HEK293 (cell line): Measurements from ENCODE around the gene TDRD10.

ENCODE experiments used
- CTCF ChIA-PET: fragments of 350-600 bp; formaldehyde crosslinking; extraction: SDS; loops from one replicate; lab custom pipeline; 2021; ENCODE audit warnings: antibody characterized with exemption; lab: Yijun Ruan, JAX
- POLR2A ChIA-PET: fragments of 300-600 bp; formaldehyde crosslinking; extraction: SDS; loops from one replicate; lab custom pipeline; 2020; ENCODE audit warnings: antibody characterized with exemption, inconsistent platforms; lab: Yijun Ruan, JAX
- H3K27ac ChIP-seq: fragments of 200-500 bp; sonication (Bioruptor generic); 2 replicates; pipeline ENCODE4 v1.5.1; 2014; ENCODE audit warnings: low read depth, low read length, control low read depth, inconsistent platforms; ENCODE audit errors: extremely low read depth
- H3K36me3 ChIP-seq, 2 experiments: fragments of 200-500 bp in 1 of 2; sonication (Bioruptor generic) in 1 of 2; 1 replicate in 1 of 2; 2 replicates in 1 of 2; pipeline ENCODE4 v1.5.1; 2014 to 2017; ENCODE audit warnings: inconsistent platforms in 2 of 2, low read length in 2 of 2; ENCODE audit not compliant: control insufficient read depth in 2 of 2, insufficient read depth in 1 of 2
- H3K4me1 ChIP-seq: fragments of 200-500 bp; sonication (Bioruptor generic); 2 replicates; pipeline ENCODE4 v1.5.1; 2014; ENCODE audit warnings: mild to moderate bottlenecking, low read length, inconsistent platforms; ENCODE audit not compliant: control insufficient read depth, insufficient read depth
- H3K4me3 ChIP-seq: 2 replicates; pipeline ENCODE4 v1.5.1; 2011; ENCODE audit warnings: low read depth, mild to moderate bottlenecking, control low read depth, low read length, moderate library complexity
- H3K9me3 ChIP-seq: fragments of 200-500 bp; sonication (Bioruptor generic); 2 replicates; pipeline ENCODE4 v1.5.1; 2014; ENCODE audit warnings: low read depth, low read length, inconsistent platforms; ENCODE audit not compliant: control insufficient read depth, insufficient read depth
- CTCF ChIP-seq: fragments of 450-650 bp; formaldehyde crosslinking; IDR thresholded peaks from 2 replicates; pipeline ENCODE4 v1.5.1; 2016; ENCODE audit warnings: missing biosample characterization, missing genetic modification characterization
- INSM2 ChIP-seq: fragments of 450-650 bp; formaldehyde crosslinking; IDR thresholded peaks from 2 replicates; pipeline ENCODE4 v1.5.1; 2016; ENCODE audit warnings: missing biosample characterization, missing genetic modification characterization
- KLF16 ChIP-seq: fragments of 450-650 bp; formaldehyde crosslinking; IDR thresholded peaks from 2 replicates; pipeline ENCODE4 v1.5.1; 2017; ENCODE audit warnings: missing biosample characterization, missing genetic modification characterization
- KLF8 ChIP-seq: fragments of 450-650 bp; formaldehyde crosslinking; IDR thresholded peaks from 2 replicates; pipeline ENCODE4 v1.5.1; 2016; ENCODE audit warnings: missing biosample characterization, missing genetic modification characterization
- MEIS1 ChIP-seq: sonication (generic); formaldehyde crosslinking; IDR thresholded peaks from 2 replicates; pipeline ENCODE4 v1.8.1; 2022; ENCODE audit warnings: missing genetic modification reagents, mild to moderate bottlenecking, borderline replicate concordance
- PRDM6 ChIP-seq: fragments of 450-650 bp; formaldehyde crosslinking; IDR thresholded peaks from 2 replicates; pipeline ENCODE4 v1.5.1; 2017; ENCODE audit warnings: missing biosample characterization, missing genetic modification characterization
- SP7 ChIP-seq: fragments of 450-650 bp; formaldehyde crosslinking; IDR thresholded peaks from 2 replicates; pipeline ENCODE4 v1.5.1; 2016; ENCODE audit warnings: missing biosample characterization, missing genetic modification characterization
- TRIM28 ChIP-seq: IDR thresholded peaks from 2 replicates; pipeline ENCODE4 v1.6.1; 2011; ENCODE audit warnings: low read length, control low read depth, borderline replicate concordance
- YY1 ChIP-seq: fragments of 450-650 bp; formaldehyde crosslinking; IDR thresholded peaks from 2 replicates; pipeline ENCODE4 v1.5.1; 2018; ENCODE audit warnings: missing biosample characterization, missing genetic modification characterization
- ZBTB49 ChIP-seq: fragments of 450-650 bp; formaldehyde crosslinking; IDR thresholded peaks from 2 replicates; pipeline ENCODE4 v1.5.1; 2016; ENCODE audit warnings: missing biosample characterization, missing genetic modification characterization, low read depth
- ZBTB7A ChIP-seq: fragments of 450-650 bp; formaldehyde crosslinking; IDR thresholded peaks from 2 replicates; pipeline ENCODE4 v1.5.1; 2016; ENCODE audit warnings: low read depth, missing biosample characterization, missing genetic modification characterization
- ZFP69B ChIP-seq: fragments of 450-650 bp; formaldehyde crosslinking; IDR thresholded peaks from 2 replicates; pipeline ENCODE4 v1.5.1; 2016; ENCODE audit warnings: missing biosample characterization, missing genetic modification characterization
- ZNF121 ChIP-seq: fragments of 450-650 bp; formaldehyde crosslinking; IDR thresholded peaks from 2 replicates; pipeline ENCODE4 v1.5.1; 2016; ENCODE audit warnings: missing biosample characterization, missing genetic modification characterization
- ZNF140 ChIP-seq: fragments of 450-650 bp; formaldehyde crosslinking; IDR thresholded peaks from 2 replicates; pipeline ENCODE4 v1.5.1; 2016; ENCODE audit warnings: missing biosample characterization, missing genetic modification characterization
- ZNF175 ChIP-seq: fragments of 450-650 bp; formaldehyde crosslinking; IDR thresholded peaks from 2 replicates; pipeline ENCODE4 v1.5.1; 2016; ENCODE audit warnings: missing biosample characterization, missing genetic modification characterization
- ZNF19 ChIP-seq: fragments of 450-650 bp; formaldehyde crosslinking; IDR thresholded peaks from 2 replicates; pipeline ENCODE4; 2016; ENCODE audit warnings: missing biosample characterization, missing genetic modification characterization, low read depth
- ZNF2 ChIP-seq: fragments of 450-650 bp; formaldehyde crosslinking; IDR thresholded peaks from 2 replicates; pipeline ENCODE4 v1.5.1; 2016; ENCODE audit warnings: missing biosample characterization, missing genetic modification characterization
- ZNF366 ChIP-seq: fragments of 450-650 bp; formaldehyde crosslinking; conservative IDR thresholded peaks from 2 replicates; pipeline ENCODE4 v1.5.1; 2016; ENCODE audit warnings: missing biosample characterization, missing genetic modification characterization
- ZNF449 ChIP-seq: fragments of 450-650 bp; formaldehyde crosslinking; IDR thresholded peaks from 2 replicates; pipeline ENCODE4 v1.5.1; 2017; ENCODE audit warnings: missing biosample characterization, mild to moderate bottlenecking, missing genetic modification characterization, moderate library complexity
- ZNF473 ChIP-seq: fragments of 450-650 bp; formaldehyde crosslinking; IDR thresholded peaks from 2 replicates; pipeline ENCODE4 v1.5.1; 2017; ENCODE audit warnings: missing biosample characterization, missing genetic modification characterization
- ZNF571 ChIP-seq: fragments of 450-650 bp; formaldehyde crosslinking; IDR thresholded peaks from 2 replicates; pipeline ENCODE4 v1.5.0; 2017; ENCODE audit warnings: missing biosample characterization, missing genetic modification characterization
- ZNF600 ChIP-seq: fragments of 450-650 bp; formaldehyde crosslinking; IDR thresholded peaks from 2 replicates; pipeline ENCODE4 v1.5.1; 2016; ENCODE audit warnings: missing biosample characterization, missing genetic modification characterization
- ZNF610 ChIP-seq: fragments of 450-650 bp; formaldehyde crosslinking; IDR thresholded peaks from 2 replicates; pipeline ENCODE4 v1.5.1; 2016; ENCODE audit warnings: missing biosample characterization, missing genetic modification characterization, borderline replicate concordance
- ZNF660 ChIP-seq: fragments of 450-650 bp; IDR thresholded peaks from 2 replicates; pipeline ENCODE4 v1.5.1; 2018; ENCODE audit warnings: missing biosample characterization, mild to moderate bottlenecking, missing genetic modification characterization
- ZNF670 ChIP-seq: fragments of 450-650 bp; formaldehyde crosslinking; IDR thresholded peaks from 2 replicates; pipeline ENCODE4 v1.5.1; 2016; ENCODE audit warnings: missing biosample characterization, missing genetic modification characterization, low read depth
- ZNF776 ChIP-seq: fragments of 450-650 bp; formaldehyde crosslinking; IDR thresholded peaks from 2 replicates; pipeline ENCODE4 v1.5.0; 2017; ENCODE audit warnings: missing biosample characterization, missing genetic modification characterization, borderline replicate concordance

TDRD10 gene

GRCh38 chr1:154478639-154479038, 23.4 kb upstream of the TDRD10 start:
- no peaks in the 10 kb centered on the region for H3K4me1 ChIP-seq
- CTCF ChIA-PET: interaction anchor here (0.7 to 11.0 kb wide), 18 partner anchors 19 to 602 kb away, joined by 3 to 205 read pairs (median 4); partner anchors contain the start of genes EFNA3 and IL6R
- no peaks in the 10 kb centered on the region for H3K36me3 ChIP-seq
- no peak overlapping the region for H3K27ac ChIP-seq
- no peaks in the 10 kb centered on the region for H3K9me3 ChIP-seq
- POLR2A ChIA-PET: interaction anchor here (1.8 kb wide), 1 partner anchor 68 kb away, joined by 4 read pairs; no protein-coding TSS in a partner anchor
- TF ChIP-seq ZFP69B (tag by site-specific recombination): no peak
- TF ChIP-seq KLF16: no peak
- TF ChIP-seq ZNF610 (tag by site-specific recombination): no peak
- TF ChIP-seq ZNF776 (tag by site-specific recombination): no peak
- TF ChIP-seq CTCF (tag by site-specific recombination): no peak
- no peak for TF ChIP-seq PRDM6
- no peak for TF ChIP-seq YY1 (tag by site-specific recombination)
- TF ChIP-seq ZNF140 (tag by site-specific recombination): no peak
- TF ChIP-seq ZNF670 (tag by site-specific recombination): no peak
- TF ChIP-seq ZNF175 (tag by site-specific recombination): no peak
- TF ChIP-seq ZBTB49 (tag by site-specific recombination): no peak
- no peak for TF ChIP-seq ZNF19 (tag by site-specific recombination)
- no peak for TF ChIP-seq MEIS1 (CRISPR knock-in tag)
- no peak for TF ChIP-seq INSM2 (tag by site-specific recombination)
- no peak for TF ChIP-seq ZBTB7A (tag by site-specific recombination)
- TF ChIP-seq, all 188 proteins: peak for 0
- no peak overlapping the region for H3K4me3 ChIP-seq

- POLR2A ChIA-PET: interaction anchor here (0.6 to 1.8 kb wide), 2 partner anchors 67 to 131 kb away, joined by 4 to 9 read pairs; no protein-coding TSS in a partner anchor
- H3K9me3 ChIP-seq: no peaks in the 10 kb centered on the region
- H3K4me1 ChIP-seq: peaks cover 3% of the 10 kb centered on the region; the same call in 1 of the 2 replicates
- H3K27ac ChIP-seq: no peak overlapping the region
- H3K4me3 ChIP-seq: no peak overlapping the region
- H3K36me3 ChIP-seq: no peaks in the 10 kb centered on the region
- CTCF ChIA-PET: interaction anchor here (0.5 to 11.0 kb wide), 40 partner anchors 10 to 794 kb away, joined by 3 to 205 read pairs (median 4); partner anchors contain the start of genes EFNA3, IL6R and PMVK
- TF ChIP-seq TRIM28: 0 out of 2 replicates have a peak, but pooled peaks have one; percentile 36
- TF ChIP-seq ZNF121 (tag by site-specific recombination): peak; percentile 50; the same call in 1 of the 2 replicates
- peak; percentile 49; the same call in 1 of the 2 replicates for TF ChIP-seq ZNF449
- TF ChIP-seq ZNF610 (tag by site-specific recombination): no peak
- peak; percentile 18; the same call in 1 of the 2 replicates for TF ChIP-seq KLF8
- TF ChIP-seq SP7 (tag by site-specific recombination): peak; percentile 22; the same call in 1 of the 2 replicates
- no peak for TF ChIP-seq ZNF366 (tag by site-specific recombination)
- TF ChIP-seq ZNF2: peak; percentile 79
- TF ChIP-seq ZNF473 (tag by site-specific recombination): no peak
- TF ChIP-seq ZNF571 (tag by site-specific recombination): no peak
- peak; percentile 62 for TF ChIP-seq ZNF660 (tag by site-specific recombination)
- TF ChIP-seq ZNF600: no peak
These were observed 22.1 kb upstream of the TDRD10 start for GRCh38 chr1:154479764-154480421.
